GM23338 (cell line): ENCODE measurements around the gene AACS. TPM values are rescaled to one million over a fixed set of nuclear protein-coding genes. Genes with fewer than 3 reads are reported as not detected.

Experiments
- ATAC-seq: fragments of 200-7000 bp; cut with Tn5 transposase; 3 replicates; pipeline ENCODE4 v1.9.1; 2020
- DNase-seq: peaks from one replicate; pipeline ENCODE4 v3.0.0-alpha.2; 2015; ENCODE audit warnings: low spot score
- H2AFZ ChIP-seq: fragments of 200-600 bp; sonication (generic); 2 replicates; pipeline ENCODE4 v1.8.0; 2016; ENCODE audit warnings: antibody characterized with exemption, mild to moderate bottlenecking, moderate library complexity
- H3F3A ChIP-seq: fragments of 200-600 bp; sonication (generic); replicated peaks from 2 replicates; pipeline ENCODE4 v1.8.0; 2017; ENCODE audit warnings: antibody characterized with exemption, mixed run types, low read depth
- H3K27ac ChIP-seq: fragments of 200-600 bp; sonication (generic); 2 replicates; pipeline ENCODE4 v1.6.1; 2016; ENCODE audit warnings: low read depth
- H3K27me3 ChIP-seq: fragments of 200-600 bp; sonication (generic); 2 replicates; pipeline ENCODE4 v1.8.0; 2016; ENCODE audit warnings: mild to moderate bottlenecking, mixed run types, moderate library complexity; ENCODE audit not compliant: insufficient read depth
- H3K36me3 ChIP-seq: fragments of 200-600 bp; sonication (generic); 2 replicates; pipeline ENCODE4 v1.8.0; 2016; ENCODE audit warnings: mild to moderate bottlenecking; ENCODE audit not compliant: insufficient read depth
- H3K4me1 ChIP-seq: fragments of 200-600 bp; sonication (generic); 2 replicates; pipeline ENCODE4 v1.8.0; 2016; ENCODE audit warnings: mild to moderate bottlenecking, moderate library complexity; ENCODE audit not compliant: insufficient read depth
- H3K4me2 ChIP-seq: fragments of 200-600 bp; sonication (generic); 2 replicates; pipeline ENCODE4 v1.7.1; 2017; ENCODE audit warnings: mixed run types
- H3K4me3 ChIP-seq: fragments of 200-600 bp; sonication (generic); 2 replicates; pipeline ENCODE4 v1.6.1; 2016; ENCODE audit warnings: mixed run types
- H3K79me2 ChIP-seq: fragments of 200-600 bp; sonication (generic); replicated peaks from 2 replicates; pipeline ENCODE4 v1.8.0; 2017; ENCODE audit warnings: mild to moderate bottlenecking; ENCODE audit not compliant: insufficient read depth
- H3K9me2 ChIP-seq: fragments of 200-600 bp; sonication (generic); 2 replicates; pipeline ENCODE4 v1.8.0; 2017; ENCODE audit not compliant: insufficient read depth
- H4K20me1 ChIP-seq: fragments of 200-600 bp; sonication (generic); replicated peaks from 2 replicates; pipeline ENCODE4 v1.8.0; 2017; ENCODE audit warnings: mild to moderate bottlenecking; ENCODE audit not compliant: insufficient read depth
- H3K27ac Mint-ChIP-seq: 2 replicates; pipeline ENCODE4 v1.8.0; 2020; ENCODE audit warnings: inconsistent platforms, mild to moderate bottlenecking, moderate library complexity, mixed read lengths
- H3K27me3 Mint-ChIP-seq: 3 replicates; pipeline ENCODE4 v1.8.0; 2022; ENCODE audit warnings: low read depth, mild to moderate bottlenecking, moderate library complexity, mixed read lengths, inconsistent platforms; ENCODE audit not compliant: insufficient read depth, poor library complexity
- H3K36me3 Mint-ChIP-seq: 3 replicates; pipeline ENCODE4 v1.8.0; 2021; ENCODE audit warnings: low read depth, mild to moderate bottlenecking, inconsistent platforms, moderate library complexity, mixed read lengths
- H3K4me1 Mint-ChIP-seq: 3 replicates; pipeline ENCODE4 v1.8.0; 2020; ENCODE audit warnings: mild to moderate bottlenecking, inconsistent platforms, mixed read lengths
- H3K4me3 Mint-ChIP-seq: 3 replicates; pipeline ENCODE4 v1.8.0; 2021; ENCODE audit warnings: moderate library complexity, mild to moderate bottlenecking, inconsistent platforms, mixed read lengths
- H3K9me3 Mint-ChIP-seq: 3 replicates; pipeline ENCODE4 v1.8.0; 2020; ENCODE audit warnings: moderate library complexity, mild to moderate bottlenecking, inconsistent platforms, mixed read lengths
- CREB1 ChIP-seq: fragments of 250-450 bp; sonication (Bioruptor Pico); IDR thresholded peaks from 2 replicates; pipeline ENCODE4 v1.5.0; 2020; ENCODE audit warnings: low read depth, mild to moderate bottlenecking, moderate library complexity
- ETS1 ChIP-seq: IDR thresholded peaks from 2 replicates; pipeline ENCODE4 v1.6.1; 2016; ENCODE audit warnings: antibody characterized with exemption
- EZH2 ChIP-seq: fragments of 200-600 bp; sonication (generic); IDR thresholded peaks from one replicate; pipeline ENCODE4 v1.8.0; 2017; ENCODE audit warnings: antibody characterized with exemption, mild to moderate bottlenecking, low read depth; ENCODE audit not compliant: unreplicated experiment
- EZH2phosphoT487 ChIP-seq: fragments of 200-600 bp; sonication (generic); IDR thresholded peaks from one replicate; pipeline ENCODE4 v1.8.1; 2018; ENCODE audit warnings: antibody characterized with exemption; ENCODE audit not compliant: unreplicated experiment
- JUNB ChIP-seq: IDR thresholded peaks from one replicate; pipeline ENCODE4 v1.6.1; 2016; ENCODE audit warnings: antibody characterized with exemption; ENCODE audit not compliant: unreplicated experiment
- NANOG ChIP-seq: IDR thresholded peaks from 2 replicates; pipeline ENCODE4 v1.6.1; 2016; ENCODE audit warnings: antibody characterized with exemption, borderline replicate concordance
- POLR2AphosphoS5 ChIP-seq: IDR thresholded peaks from 2 replicates; pipeline ENCODE4 v1.6.1; 2016; ENCODE audit warnings: antibody characterized with exemption, low read depth
- STAT1 ChIP-seq: IDR thresholded peaks from one replicate; pipeline ENCODE4 v1.6.1; 2016; ENCODE audit warnings: antibody characterized with exemption; ENCODE audit not compliant: unreplicated experiment
- ZNF114 ChIP-seq: fragments of 250-450 bp; sonication (Bioruptor Pico); IDR thresholded peaks from 2 replicates; pipeline ENCODE4 v1.5.0; 2020; ENCODE audit warnings: mild to moderate bottlenecking, moderate library complexity
- ZNF331 ChIP-seq: fragments of 250-450 bp; sonication (Bioruptor Pico); IDR thresholded peaks from 2 replicates; pipeline ENCODE4 v1.5.0; 2020; ENCODE audit warnings: low read depth, mild to moderate bottlenecking, moderate library complexity
- polyA plus RNA-seq: library from polyadenylated mRNA; unstranded; fragments of >200 nt; fragmentation: Nextera tagmentation; extraction: Ambion mirVana; gene quantifications from 2 replicates; pipeline ENCODE4 v1.2.1, GENCODE V29; 2016
- total RNA-seq: library from RNA; depleted of rRNA; stranded (reverse); fragments of >200 nt; shearing (Covaris generic); gene quantifications from 2 replicates; pipeline ENCODE4 v1.2.3, GENCODE V29; 2014
- TF ChIP-seq, protein P1 (sequence below): fragments of 250-450 bp; sonication (Bioruptor Pico); IDR thresholded peaks from 2 replicates; pipeline ENCODE4 v1.5.0; 2020; ENCODE audit warnings: mild to moderate bottlenecking, moderate library complexity
- TF ChIP-seq, protein P2 (sequence below), 2 experiments: fragments of 200-600 bp in 1 of 2; sonication (generic) in 1 of 2; conservative IDR thresholded peaks; 2 replicates each; pipeline versions ENCODE4 v1.5.1 to v1.6.1; 2016 to 2017; ENCODE audit warnings: antibody characterized with exemption in 2 of 2, low read depth in 2 of 2, mild to moderate bottlenecking in 2 of 2, moderate library complexity in 1 of 2
- TF ChIP-seq, protein P3 (sequence below): IDR thresholded peaks from one replicate; pipeline ENCODE4 v1.6.1; 2018; ENCODE audit warnings: antibody characterized with exemption; ENCODE audit not compliant: unreplicated experiment

Gene AACS
- total and polyA plus RNA-seq, 2 experiments from 2014 or later = 31.1 to 64.4 TPM

- Histone ChIP-seq H3K27ac (no peak overlapping the region; the same call in 1 of the 2 replicates), H3K36me3 (no peaks in the 10 kb centered on the region; the same call in 1 of the 2 replicates), H3K79me2 (peaks cover 85% of the 10 kb centered on the region), H3K4me3 (no peak overlapping the region), H4K20me1 (peaks cover 48% of the 10 kb centered on the region), H3K27me3 (peaks cover 22% of the 10 kb centered on the region; the same call in 1 of the 2 replicates), H3F3A (peaks cover 47% of the 10 kb centered on the region), H2AFZ (no peak overlapping the region), H3K4me1 (peaks cover 71% of the 10 kb centered on the region), H3K9me2 (no peaks in the 10 kb centered on the region), H3K4me2 (peak overlapping the region; percentile 53)
- H3K36me3 Mint-ChIP-seq = peaks cover 30% of the 10 kb centered on the region
- peak overlapping the region; percentile 47 for H3K4me3 Mint-ChIP-seq
- no peaks in the 10 kb centered on the region; the same call in 1 of the 3 replicates for H3K9me3 Mint-ChIP-seq
- H3K27ac Mint-ChIP-seq = no peak overlapping the region; the same call in 1 of the 2 replicates
- peaks cover 26% of the 10 kb centered on the region for H3K27me3 Mint-ChIP-seq
- TF ChIP-seq EZH2 (no peak), EZH2phosphoT487 (no peak), POLR2AphosphoS5 (no peak), JUNB (no peak), ZNF114 (CRISPR knock-in tag) (no peak), NANOG (no peak), ETS1 (no peak), STAT1 (no peak), ZNF331 (CRISPR knock-in tag) (no peak), CREB1 (no peak)
- TF ChIP-seq, protein P1, sequence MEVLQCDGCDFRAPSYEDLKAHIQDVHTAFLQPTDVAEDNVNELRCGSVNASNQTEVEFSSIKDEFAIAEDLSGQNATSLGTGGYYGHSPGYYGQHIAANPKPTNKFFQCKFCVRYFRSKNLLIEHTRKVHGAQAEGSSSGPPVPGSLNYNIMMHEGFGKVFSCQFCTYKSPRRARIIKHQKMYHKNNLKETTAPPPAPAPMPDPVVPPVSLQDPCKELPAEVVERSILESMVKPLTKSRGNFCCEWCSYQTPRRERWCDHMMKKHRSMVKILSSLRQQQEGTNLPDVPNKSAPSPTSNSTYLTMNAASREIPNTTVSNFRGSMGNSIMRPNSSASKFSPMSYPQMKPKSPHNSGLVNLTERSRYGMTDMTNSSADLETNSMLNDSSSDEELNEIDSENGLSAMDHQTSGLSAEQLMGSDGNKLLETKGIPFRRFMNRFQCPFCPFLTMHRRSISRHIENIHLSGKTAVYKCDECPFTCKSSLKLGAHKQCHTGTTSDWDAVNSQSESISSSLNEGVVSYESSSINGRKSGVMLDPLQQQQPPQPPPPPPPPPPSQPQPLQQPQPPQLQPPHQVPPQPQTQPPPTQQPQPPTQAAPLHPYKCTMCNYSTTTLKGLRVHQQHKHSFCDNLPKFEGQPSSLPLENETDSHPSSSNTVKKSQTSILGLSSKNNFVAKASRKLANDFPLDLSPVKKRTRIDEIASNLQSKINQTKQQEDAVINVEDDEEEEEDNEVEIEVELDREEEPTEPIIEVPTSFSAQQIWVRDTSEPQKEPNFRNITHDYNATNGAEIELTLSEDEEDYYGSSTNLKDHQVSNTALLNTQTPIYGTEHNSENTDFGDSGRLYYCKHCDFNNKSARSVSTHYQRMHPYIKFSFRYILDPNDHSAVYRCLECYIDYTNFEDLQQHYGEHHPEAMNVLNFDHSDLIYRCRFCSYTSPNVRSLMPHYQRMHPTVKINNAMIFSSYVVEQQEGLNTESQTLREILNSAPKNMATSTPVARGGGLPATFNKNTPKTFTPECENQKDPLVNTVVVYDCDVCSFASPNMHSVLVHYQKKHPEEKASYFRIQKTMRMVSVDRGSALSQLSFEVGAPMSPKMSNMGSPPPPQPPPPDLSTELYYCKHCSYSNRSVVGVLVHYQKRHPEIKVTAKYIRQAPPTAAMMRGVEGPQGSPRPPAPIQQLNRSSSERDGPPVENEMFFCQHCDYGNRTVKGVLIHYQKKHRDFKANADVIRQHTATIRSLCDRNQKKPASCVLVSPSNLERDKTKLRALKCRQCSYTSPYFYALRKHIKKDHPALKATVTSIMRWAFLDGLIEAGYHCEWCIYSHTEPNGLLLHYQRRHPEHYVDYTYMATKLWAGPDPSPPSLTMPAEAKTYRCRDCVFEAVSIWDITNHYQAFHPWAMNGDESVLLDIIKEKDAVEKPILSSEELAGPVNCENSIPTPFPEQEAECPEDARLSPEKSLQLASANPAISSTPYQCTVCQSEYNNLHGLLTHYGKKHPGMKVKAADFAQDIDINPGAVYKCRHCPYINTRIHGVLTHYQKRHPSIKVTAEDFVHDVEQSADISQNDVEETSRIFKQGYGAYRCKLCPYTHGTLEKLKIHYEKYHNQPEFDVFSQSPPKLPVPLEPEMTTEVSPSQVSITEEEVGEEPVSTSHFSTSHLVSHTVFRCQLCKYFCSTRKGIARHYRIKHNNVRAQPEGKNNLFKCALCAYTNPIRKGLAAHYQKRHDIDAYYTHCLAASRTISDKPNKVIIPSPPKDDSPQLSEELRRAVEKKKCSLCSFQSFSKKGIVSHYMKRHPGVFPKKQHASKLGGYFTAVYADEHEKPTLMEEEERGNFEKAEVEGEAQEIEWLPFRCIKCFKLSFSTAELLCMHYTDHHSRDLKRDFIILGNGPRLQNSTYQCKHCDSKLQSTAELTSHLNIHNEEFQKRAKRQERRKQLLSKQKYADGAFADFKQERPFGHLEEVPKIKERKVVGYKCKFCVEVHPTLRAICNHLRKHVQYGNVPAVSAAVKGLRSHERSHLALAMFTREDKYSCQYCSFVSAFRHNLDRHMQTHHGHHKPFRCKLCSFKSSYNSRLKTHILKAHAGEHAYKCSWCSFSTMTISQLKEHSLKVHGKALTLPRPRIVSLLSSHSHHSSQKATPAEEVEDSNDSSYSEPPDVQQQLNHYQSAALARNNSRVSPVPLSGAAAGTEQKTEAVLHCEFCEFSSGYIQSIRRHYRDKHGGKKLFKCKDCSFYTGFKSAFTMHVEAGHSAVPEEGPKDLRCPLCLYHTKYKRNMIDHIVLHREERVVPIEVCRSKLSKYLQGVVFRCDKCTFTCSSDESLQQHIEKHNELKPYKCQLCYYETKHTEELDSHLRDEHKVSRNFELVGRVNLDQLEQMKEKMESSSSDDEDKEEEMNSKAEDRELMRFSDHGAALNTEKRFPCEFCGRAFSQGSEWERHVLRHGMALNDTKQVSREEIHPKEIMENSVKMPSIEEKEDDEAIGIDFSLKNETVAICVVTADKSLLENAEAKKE = no peak
- TF ChIP-seq, protein P2, sequence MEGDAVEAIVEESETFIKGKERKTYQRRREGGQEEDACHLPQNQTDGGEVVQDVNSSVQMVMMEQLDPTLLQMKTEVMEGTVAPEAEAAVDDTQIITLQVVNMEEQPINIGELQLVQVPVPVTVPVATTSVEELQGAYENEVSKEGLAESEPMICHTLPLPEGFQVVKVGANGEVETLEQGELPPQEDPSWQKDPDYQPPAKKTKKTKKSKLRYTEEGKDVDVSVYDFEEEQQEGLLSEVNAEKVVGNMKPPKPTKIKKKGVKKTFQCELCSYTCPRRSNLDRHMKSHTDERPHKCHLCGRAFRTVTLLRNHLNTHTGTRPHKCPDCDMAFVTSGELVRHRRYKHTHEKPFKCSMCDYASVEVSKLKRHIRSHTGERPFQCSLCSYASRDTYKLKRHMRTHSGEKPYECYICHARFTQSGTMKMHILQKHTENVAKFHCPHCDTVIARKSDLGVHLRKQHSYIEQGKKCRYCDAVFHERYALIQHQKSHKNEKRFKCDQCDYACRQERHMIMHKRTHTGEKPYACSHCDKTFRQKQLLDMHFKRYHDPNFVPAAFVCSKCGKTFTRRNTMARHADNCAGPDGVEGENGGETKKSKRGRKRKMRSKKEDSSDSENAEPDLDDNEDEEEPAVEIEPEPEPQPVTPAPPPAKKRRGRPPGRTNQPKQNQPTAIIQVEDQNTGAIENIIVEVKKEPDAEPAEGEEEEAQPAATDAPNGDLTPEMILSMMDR (conservative IDR thresholded peaks at IDR 0.05; ENCODE audit: low read depth in 2 of 2) = no peak
- TF ChIP-seq, protein P3, sequence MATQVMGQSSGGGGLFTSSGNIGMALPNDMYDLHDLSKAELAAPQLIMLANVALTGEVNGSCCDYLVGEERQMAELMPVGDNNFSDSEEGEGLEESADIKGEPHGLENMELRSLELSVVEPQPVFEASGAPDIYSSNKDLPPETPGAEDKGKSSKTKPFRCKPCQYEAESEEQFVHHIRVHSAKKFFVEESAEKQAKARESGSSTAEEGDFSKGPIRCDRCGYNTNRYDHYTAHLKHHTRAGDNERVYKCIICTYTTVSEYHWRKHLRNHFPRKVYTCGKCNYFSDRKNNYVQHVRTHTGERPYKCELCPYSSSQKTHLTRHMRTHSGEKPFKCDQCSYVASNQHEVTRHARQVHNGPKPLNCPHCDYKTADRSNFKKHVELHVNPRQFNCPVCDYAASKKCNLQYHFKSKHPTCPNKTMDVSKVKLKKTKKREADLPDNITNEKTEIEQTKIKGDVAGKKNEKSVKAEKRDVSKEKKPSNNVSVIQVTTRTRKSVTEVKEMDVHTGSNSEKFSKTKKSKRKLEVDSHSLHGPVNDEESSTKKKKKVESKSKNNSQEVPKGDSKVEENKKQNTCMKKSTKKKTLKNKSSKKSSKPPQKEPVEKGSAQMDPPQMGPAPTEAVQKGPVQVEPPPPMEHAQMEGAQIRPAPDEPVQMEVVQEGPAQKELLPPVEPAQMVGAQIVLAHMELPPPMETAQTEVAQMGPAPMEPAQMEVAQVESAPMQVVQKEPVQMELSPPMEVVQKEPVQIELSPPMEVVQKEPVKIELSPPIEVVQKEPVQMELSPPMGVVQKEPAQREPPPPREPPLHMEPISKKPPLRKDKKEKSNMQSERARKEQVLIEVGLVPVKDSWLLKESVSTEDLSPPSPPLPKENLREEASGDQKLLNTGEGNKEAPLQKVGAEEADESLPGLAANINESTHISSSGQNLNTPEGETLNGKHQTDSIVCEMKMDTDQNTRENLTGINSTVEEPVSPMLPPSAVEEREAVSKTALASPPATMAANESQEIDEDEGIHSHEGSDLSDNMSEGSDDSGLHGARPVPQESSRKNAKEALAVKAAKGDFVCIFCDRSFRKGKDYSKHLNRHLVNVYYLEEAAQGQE = no peak
- peaks cover 75% of the 10 kb centered on the region for H3K4me1 Mint-ChIP-seq
- no peak for DNase-seq
- no peak for ATAC-seq
Measured at GRCh38 chr12:125191361-125192087, 126.3 kb downstream of the AACS start.
